ENCODE measurements around the gene TJP3.

GRCh38 chr19:3740431-3740830, 32.2 kb downstream of the TJP3 start:
- TF ChIP-seq CTCF (conservative IDR thresholded peaks at IDR 0.05; ENCODE audit: low read depth in 2 of 2) (no peak), EZH2phosphoT487 (IDR thresholded peaks at IDR 0.05; ENCODE audit: unreplicated experiment) (no peak), POLR2AphosphoS5 (IDR thresholded peaks at IDR 0.05; ENCODE audit: low read depth) (no peak), EZH2 (IDR thresholded peaks at IDR 0.05; ENCODE audit: low read depth, unreplicated experiment) (no peak), JUNB (IDR thresholded peaks at IDR 0.05; ENCODE audit: unreplicated experiment) (no peak)

All from GM23338 (cell line).